Upper lobe of left lung (tissue), 4 donors: ENCODE measurements around the gene PCDHB13.
"Not testable (repeated sequence)": the region's sequence is repeated elsewhere in the genome, so short reads cannot be mapped to it uniquely, and the experiment has no call there.

Experiments
- POLR2AphosphoS5 ChIP-seq, 2 donors: sonication (generic); formaldehyde crosslinking; IDR thresholded peaks; one replicate each; pipeline ENCODE4 v1.5.1; 2017; ENCODE audit warnings: antibody characterized with exemption in 2 of 2
- TF ChIP-seq, protein P1 (sequence below), 6 experiments: fragments of 450-650 bp in 4 of 6; fragments of 200-600 bp in 2 of 6; sonication (generic) in 2 of 6; IDR thresholded peaks; one replicate each; pipeline ENCODE4 v1.5.1; 2016 to 2019; ENCODE audit warnings: antibody characterized with exemption in 6 of 6

DNA sequence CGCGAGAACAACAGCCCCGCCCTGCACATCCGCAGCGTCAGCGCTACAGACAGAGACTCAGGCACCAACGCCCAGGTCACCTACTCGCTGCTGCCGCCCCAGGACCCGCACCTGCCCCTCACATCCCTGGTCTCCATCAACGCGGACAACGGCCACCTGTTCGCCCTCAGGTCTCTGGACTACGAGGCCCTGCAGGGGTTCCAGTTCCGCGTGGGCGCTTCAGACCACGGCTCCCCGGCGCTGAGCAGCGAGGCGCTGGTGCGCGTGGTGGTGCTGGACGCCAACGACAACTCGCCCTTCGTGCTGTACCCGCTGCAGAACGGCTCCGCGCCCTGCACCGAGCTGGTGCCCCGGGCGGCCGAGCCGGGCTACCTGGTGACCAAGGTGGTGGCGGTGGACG lies 1.8 kb downstream of the PCDHB13 start:
- not testable (repeated sequence) for TF ChIP-seq POLR2AphosphoS5 (IDR thresholded peaks at IDR 0.05)
- TF ChIP-seq, protein P1, sequence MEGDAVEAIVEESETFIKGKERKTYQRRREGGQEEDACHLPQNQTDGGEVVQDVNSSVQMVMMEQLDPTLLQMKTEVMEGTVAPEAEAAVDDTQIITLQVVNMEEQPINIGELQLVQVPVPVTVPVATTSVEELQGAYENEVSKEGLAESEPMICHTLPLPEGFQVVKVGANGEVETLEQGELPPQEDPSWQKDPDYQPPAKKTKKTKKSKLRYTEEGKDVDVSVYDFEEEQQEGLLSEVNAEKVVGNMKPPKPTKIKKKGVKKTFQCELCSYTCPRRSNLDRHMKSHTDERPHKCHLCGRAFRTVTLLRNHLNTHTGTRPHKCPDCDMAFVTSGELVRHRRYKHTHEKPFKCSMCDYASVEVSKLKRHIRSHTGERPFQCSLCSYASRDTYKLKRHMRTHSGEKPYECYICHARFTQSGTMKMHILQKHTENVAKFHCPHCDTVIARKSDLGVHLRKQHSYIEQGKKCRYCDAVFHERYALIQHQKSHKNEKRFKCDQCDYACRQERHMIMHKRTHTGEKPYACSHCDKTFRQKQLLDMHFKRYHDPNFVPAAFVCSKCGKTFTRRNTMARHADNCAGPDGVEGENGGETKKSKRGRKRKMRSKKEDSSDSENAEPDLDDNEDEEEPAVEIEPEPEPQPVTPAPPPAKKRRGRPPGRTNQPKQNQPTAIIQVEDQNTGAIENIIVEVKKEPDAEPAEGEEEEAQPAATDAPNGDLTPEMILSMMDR (IDR thresholded peaks at IDR 0.05) = not testable (repeated sequence)
